Erythroblast (primary cell): Measurements from ENCODE around the gene TEF.

Experiments
- DNase-seq, 2 experiments: peaks; one replicate each; lab custom pipeline; 2025; lab: John Stamatoyannopoulos, UW
- GATA1 ChIP-seq: IDR thresholded peaks from 2 replicates; pipeline ENCODE4 v1.6.1; 2011; ENCODE audit warnings: low read depth, mild to moderate bottlenecking, control low read depth, low read length, moderate library complexity
- POLR2A ChIP-seq: IDR thresholded peaks from 2 replicates; pipeline ENCODE4 v1.6.1; 2011; ENCODE audit warnings: mild to moderate bottlenecking, low read length

The TEF gene

GRCh38 chr22:41362615-41363014, 19.1 kb upstream of the TEF start:
- no peak for TF ChIP-seq POLR2A
- TF ChIP-seq GATA1, result no peak
- no peak for DNase-seq

- TF ChIP-seq GATA1, result no peak
- TF ChIP-seq POLR2A, result no peak
- no peak for DNase-seq
These were observed 17.5 kb upstream of the TEF start for GRCh38 chr22:41364233-41364632.

- no peak for TF ChIP-seq POLR2A
- no peak for TF ChIP-seq GATA1
- DNase-seq, result no peak
These were observed 16.8 kb upstream of the TEF start for GRCh38 chr22:41364955-41365354.

- TF ChIP-seq POLR2A (no peak), GATA1 (no peak)
- no peak for DNase-seq
These were observed 16.3 kb upstream of the TEF start for GRCh38 chr22:41365425-41365824.

GRCh38 chr22:41366323-41367029, 15.3 kb upstream of the TEF start:
- DNase-seq, result no peak
- TF ChIP-seq POLR2A (no peak), GATA1 (no peak)

- peak; percentile 97 for DNase-seq
- TF ChIP-seq POLR2A (no peak), GATA1 (no peak)
These were observed 14.6 kb upstream of the TEF start for GRCh38 chr22:41367039-41367679.

- no peak for DNase-seq
- TF ChIP-seq POLR2A (no peak), GATA1 (no peak)
These were observed 13.8 kb upstream of the TEF start for GRCh38 chr22:41367680-41368542.

GRCh38 chr22:41368543-41369423, 13.0 kb upstream of the TEF start:
- no peak for DNase-seq
- TF ChIP-seq GATA1 (no peak), POLR2A (no peak)

- TF ChIP-seq GATA1, result no peak
- TF ChIP-seq POLR2A, result no peak
- peak in 1 of 2 experiments; percentile 26 for DNase-seq
These were observed 12.4 kb upstream of the TEF start for GRCh38 chr22:41369424-41369745.

GRCh38 chr22:41369837-41370236, 11.9 kb upstream of the TEF start:
- no peak for DNase-seq
- no peak for TF ChIP-seq GATA1
- no peak for TF ChIP-seq POLR2A

- DNase-seq, result no peak
- no peak for TF ChIP-seq POLR2A
- no peak for TF ChIP-seq GATA1
These were observed 3.9 kb upstream of the TEF start for GRCh38 chr22:41377846-41378245.

- TF ChIP-seq GATA1 (no peak), POLR2A (peak; percentile 20)
- DNase-seq, result no peak
These were observed 781 bp upstream of the TEF start for GRCh38 chr22:41380993-41381328.

GRCh38 chr22:41382098-41382578, 396 bp downstream of the TEF start:
- TF ChIP-seq POLR2A, result no peak
- no peak for TF ChIP-seq GATA1
- DNase-seq, result peak; percentile 75 to 78
